ENCODE results near the gene COL7A1. TPM values are rescaled to one million over a fixed set of nuclear protein-coding genes. Genes with fewer than 3 reads are reported as not detected.
A peak's percentile ranks its signal among the peaks of the same experiment; 100 is the strongest.

The COL7A1 gene
- total RNA-seq, 1 donor from 2014 or later, result 28.7 TPM

- peaks cover 10% of the 10 kb centered on the region for H3K4me1 Mint-ChIP-seq (ENCODE audit: low read depth, unreplicated experiment)
- H3K4me3 ChIP-seq (ENCODE audit: insufficient read depth, low read depth, low read length), result no peak overlapping the region
- no peak overlapping the region for H2AFZ ChIP-seq (ENCODE audit: low read depth, low read length)
- H3K4me2 ChIP-seq (ENCODE audit: low read length), result no peak overlapping the region
- FAIRE-seq (no peak), DNase-seq (ENCODE audit: low read depth) (no peak)
- peaks cover 6% of the 10 kb centered on the region for H3K36me3 ChIP-seq (ENCODE audit: insufficient read depth, low read length)
- no peak overlapping the region for H3K9ac ChIP-seq (ENCODE audit: low read length)
- no peak overlapping the region for H3K27ac ChIP-seq (ENCODE audit: low read depth, low read length)
- no peak overlapping the region for H3K4me3 Mint-ChIP-seq (ENCODE audit: unreplicated experiment)
- no peaks in the 10 kb centered on the region for H3K9me3 ChIP-seq (ENCODE audit: insufficient read depth, low read depth, low read length)
- H3K36me3 Mint-ChIP-seq (ENCODE audit: low read depth, unreplicated experiment), result peaks cover 23% of the 10 kb centered on the region
- no peaks in the 10 kb centered on the region for H3K27me3 Mint-ChIP-seq (ENCODE audit: low read depth, unreplicated experiment)
- no peak overlapping the region for H3K27ac Mint-ChIP-seq (ENCODE audit: unreplicated experiment)
- H3K9me3 Mint-ChIP-seq (ENCODE audit: unreplicated experiment), result no peaks in the 10 kb centered on the region
- H3K4me1 ChIP-seq (ENCODE audit: insufficient read depth, low read length), result peaks cover 33% of the 10 kb centered on the region
- no peak for TF ChIP-seq CTCF (IDR thresholded peaks at IDR 0.05; ENCODE audit: insufficient read depth, low read depth, low read length)
- no peak for TF ChIP-seq EZH2 (IDR thresholded peaks at IDR 0.05; ENCODE audit: insufficient read depth, low read length)
- no peaks in the 10 kb centered on the region for H3K27me3 ChIP-seq (ENCODE audit: insufficient read depth, low read length)
- no peaks in the 10 kb centered on the region for H4K20me1 ChIP-seq (ENCODE audit: insufficient read depth, low read length)
- H3K79me2 ChIP-seq (ENCODE audit: insufficient read depth, low read length), result no peaks in the 10 kb centered on the region
Measured at GRCh38 chr3:48568476-48568875, 26.7 kb downstream of the COL7A1 start.

GRCh38 chr3:48567500-48567899, 27.6 kb downstream of the COL7A1 start:
- FAIRE-seq, result no peak
- Histone ChIP-seq H4K20me1 (ENCODE audit: insufficient read depth, low read length) (no peaks in the 10 kb centered on the region), H3K9ac (ENCODE audit: low read length) (no peak overlapping the region), H2AFZ (ENCODE audit: low read depth, low read length) (no peak overlapping the region), H3K27ac (ENCODE audit: low read depth, low read length) (no peak overlapping the region), H3K79me2 (ENCODE audit: insufficient read depth, low read length) (no peaks in the 10 kb centered on the region), H3K9me3 (ENCODE audit: insufficient read depth, low read depth, low read length) (no peaks in the 10 kb centered on the region), H3K27me3 (ENCODE audit: insufficient read depth, low read length) (no peaks in the 10 kb centered on the region), H3K4me1 (ENCODE audit: insufficient read depth, low read length) (peaks cover 41% of the 10 kb centered on the region), H3K4me2 (ENCODE audit: low read length) (no peak overlapping the region), H3K4me3 (ENCODE audit: insufficient read depth, low read depth, low read length) (no peak overlapping the region), H3K36me3 (ENCODE audit: insufficient read depth, low read length) (peaks cover 6% of the 10 kb centered on the region)
- peaks cover 15% of the 10 kb centered on the region for H3K4me1 Mint-ChIP-seq (ENCODE audit: low read depth, unreplicated experiment)
- peak overlapping the region; percentile 50 for H3K27ac Mint-ChIP-seq (ENCODE audit: unreplicated experiment)
- no peaks in the 10 kb centered on the region for H3K9me3 Mint-ChIP-seq (ENCODE audit: unreplicated experiment)
- TF ChIP-seq CTCF (IDR thresholded peaks at IDR 0.05; ENCODE audit: insufficient read depth, low read depth, low read length) (no peak), EZH2 (IDR thresholded peaks at IDR 0.05; ENCODE audit: insufficient read depth, low read length) (no peak)
- no peak for DNase-seq (ENCODE audit: low read depth)
- H3K36me3 Mint-ChIP-seq (ENCODE audit: low read depth, unreplicated experiment), result peaks cover 20% of the 10 kb centered on the region
- H3K27me3 Mint-ChIP-seq (ENCODE audit: low read depth, unreplicated experiment), result no peaks in the 10 kb centered on the region
- no peak overlapping the region for H3K4me3 Mint-ChIP-seq (ENCODE audit: unreplicated experiment)

GRCh38 chr3:48567090-48567489, 28.0 kb downstream of the COL7A1 start:
- H3K27ac ChIP-seq (ENCODE audit: low read depth, low read length), result no peak overlapping the region
- TF ChIP-seq CTCF (IDR thresholded peaks at IDR 0.05; ENCODE audit: insufficient read depth, low read depth, low read length) (no peak), EZH2 (IDR thresholded peaks at IDR 0.05; ENCODE audit: insufficient read depth, low read length) (no peak)
- H3K4me3 Mint-ChIP-seq (ENCODE audit: unreplicated experiment), result no peak overlapping the region
- no peak overlapping the region for H2AFZ ChIP-seq (ENCODE audit: low read depth, low read length)
- H3K27ac Mint-ChIP-seq (ENCODE audit: unreplicated experiment), result peak overlapping the region; percentile 69
- H3K9me3 ChIP-seq (ENCODE audit: insufficient read depth, low read depth, low read length), result no peaks in the 10 kb centered on the region
- H3K4me3 ChIP-seq (ENCODE audit: insufficient read depth, low read depth, low read length), result no peak overlapping the region
- H3K9me3 Mint-ChIP-seq (ENCODE audit: unreplicated experiment), result no peaks in the 10 kb centered on the region
- no peak overlapping the region for H3K4me2 ChIP-seq (ENCODE audit: low read length)
- no peaks in the 10 kb centered on the region for H3K27me3 ChIP-seq (ENCODE audit: insufficient read depth, low read length)
- peaks cover 20% of the 10 kb centered on the region for H3K36me3 Mint-ChIP-seq (ENCODE audit: low read depth, unreplicated experiment)
- no peaks in the 10 kb centered on the region for H3K79me2 ChIP-seq (ENCODE audit: insufficient read depth, low read length)
- H3K36me3 ChIP-seq (ENCODE audit: insufficient read depth, low read length), result peaks cover 5% of the 10 kb centered on the region
- no peaks in the 10 kb centered on the region for H4K20me1 ChIP-seq (ENCODE audit: insufficient read depth, low read length)
- DNase-seq (ENCODE audit: low read depth) (no peak), FAIRE-seq (no peak)
- H3K9ac ChIP-seq (ENCODE audit: low read length), result no peak overlapping the region
- no peaks in the 10 kb centered on the region for H3K27me3 Mint-ChIP-seq (ENCODE audit: low read depth, unreplicated experiment)
- H3K4me1 Mint-ChIP-seq (ENCODE audit: low read depth, unreplicated experiment), result peaks cover 15% of the 10 kb centered on the region
- peaks cover 44% of the 10 kb centered on the region for H3K4me1 ChIP-seq (ENCODE audit: insufficient read depth, low read length)
